A673 (cell line): Measurements from ENCODE around the gene ZNF740. TPM values are rescaled to one million over a fixed set of nuclear protein-coding genes. Genes with fewer than 3 reads are reported as not detected.

Experiments
- BruUV-seq: library from RNA; stranded (reverse); fragments of 400-500 nt; replicated peaks from 2 replicates; lab custom pipeline; 2021; lab: Mats Ljungman, UMichigan
- CTCF ChIA-PET: fragments of 300-600 bp; sonication (Branson Sonifier 250); formaldehyde crosslinking; loops from one replicate; lab custom pipeline; 2022; ENCODE audit warnings: antibody characterized with exemption; lab: Charles Lee
- POLR2A ChIA-PET: fragments of 300-600 bp; sonication (Branson Sonifier 250); formaldehyde crosslinking; loops from one replicate; lab custom pipeline; 2022; ENCODE audit warnings: antibody characterized with exemption; ENCODE audit not compliant: low non-redundant PET; lab: Charles Lee
- DNase-seq: peaks from one replicate; pipeline ENCODE4 v3.0.0-alpha.2; 2015; ENCODE audit warnings: low spot score
- H3K27ac ChIP-seq: fragments of 200-600 bp; sonication (generic); 2 replicates; pipeline ENCODE4 v1.5.1; 2016; ENCODE audit warnings: mixed run types, low read depth, mild to moderate bottlenecking, mixed read lengths, antibody characterized with exemption, low read length; ENCODE audit not compliant: poor library complexity, severe bottlenecking
- H3K27me3 ChIP-seq: fragments of 200-600 bp; sonication (generic); replicated peaks from 2 replicates; pipeline ENCODE4 v1.6.1; 2017; ENCODE audit warnings: mixed run types, low read depth, mild to moderate bottlenecking, mixed read lengths, antibody characterized with exemption, low read length; ENCODE audit not compliant: insufficient read depth, poor library complexity
- H3K36me3 ChIP-seq: fragments of 200-600 bp; sonication (generic); 2 replicates; pipeline ENCODE4 v1.6.1; 2016; ENCODE audit warnings: mixed run types, mild to moderate bottlenecking, mixed read lengths, antibody characterized with exemption, low read length; ENCODE audit not compliant: insufficient read depth, poor library complexity, severe bottlenecking
- H3K4me1 ChIP-seq: fragments of 200-600 bp; sonication (generic); 2 replicates; pipeline ENCODE4 v1.6.1; 2017; ENCODE audit warnings: mixed run types, mild to moderate bottlenecking, mixed read lengths, antibody characterized with exemption, low read length; ENCODE audit not compliant: insufficient read depth, poor library complexity, severe bottlenecking
- H3K4me3 ChIP-seq: fragments of 200-600 bp; sonication (generic); 2 replicates; pipeline ENCODE4 v1.5.1; 2016; ENCODE audit warnings: low read depth, mixed run types, mild to moderate bottlenecking, mixed read lengths, low read length; ENCODE audit not compliant: poor library complexity, severe bottlenecking
- H3K9me3 ChIP-seq: fragments of 200-600 bp; sonication (generic); 2 replicates; pipeline ENCODE4 v1.6.1; 2016; ENCODE audit warnings: mixed run types, low read depth, mild to moderate bottlenecking, mixed read lengths, antibody characterized with exemption, low read length; ENCODE audit not compliant: poor library complexity, severe bottlenecking
- CTCF ChIP-seq: fragments of 300-800, 200-600 bp; sonication (generic); conservative IDR thresholded peaks from 2 replicates; pipeline ENCODE4 v1.5.1; 2017; ENCODE audit warnings: low read depth, mild to moderate bottlenecking, antibody characterized with exemption, low read length, moderate library complexity, mixed read lengths
- EZH2 ChIP-seq: fragments of 200-600 bp; sonication (generic); IDR thresholded peaks from 2 replicates; pipeline ENCODE4 v1.6.1; 2017; ENCODE audit warnings: borderline replicate concordance, low read depth, mild to moderate bottlenecking, mixed read lengths, antibody characterized with exemption, low read length; ENCODE audit not compliant: poor library complexity, severe bottlenecking
- intact Hi-C: fragments of 100-400 bp; cut with micrococcal nuclease; formaldehyde crosslinking; loops from one replicate; pipeline ENCODE4 v1.10.0; 2022; ENCODE audit not compliant: unreplicated experiment
- total RNA-seq: library from RNA; stranded (reverse); gene quantifications from 2 replicates; pipeline ENCODE4 v1.2.3, GENCODE V29; 2021

Gene ZNF740
- total RNA-seq, 1 experiment from 2014 or later = 48.6 TPM

- peak overlapping the region; percentile 32 for H3K27ac ChIP-seq
- POLR2A ChIA-PET = interaction anchor here (0.5 kb wide), 1 partner anchor 204 kb away, joined by 3 read pairs; no protein-coding TSS in a partner anchor
- H3K4me3 ChIP-seq = peak overlapping the region; percentile 0
- peaks cover 42% of the 10 kb centered on the region for H3K4me1 ChIP-seq
- CTCF ChIA-PET = no interaction called here
- TF ChIP-seq CTCF (no peak), EZH2 (no peak)
- no peaks in the 10 kb centered on the region for H3K9me3 ChIP-seq
- BruUV-seq = no TSS peak
- no peak for DNase-seq
- intact Hi-C loops = no loop called here
- H3K36me3 ChIP-seq = peaks cover 3% of the 10 kb centered on the region
- H3K27me3 ChIP-seq = no peaks in the 10 kb centered on the region
These were observed 37.4 kb downstream of the ZNF740 start for GRCh38 chr12:53217931-53218307.

- CTCF ChIA-PET = no interaction called here
- peaks cover 50% of the 10 kb centered on the region for H3K4me1 ChIP-seq
- H3K27me3 ChIP-seq = no peaks in the 10 kb centered on the region
- no TSS peak for BruUV-seq
- H3K4me3 ChIP-seq = peak overlapping the region; percentile 64
- H3K27ac ChIP-seq = peak overlapping the region; percentile 32
- POLR2A ChIA-PET = interaction anchor here (0.5 kb wide), 1 partner anchor 204 kb away, joined by 3 read pairs; no protein-coding TSS in a partner anchor
- no peaks in the 10 kb centered on the region for H3K36me3 ChIP-seq
- H3K9me3 ChIP-seq = no peaks in the 10 kb centered on the region
- TF ChIP-seq EZH2 (no peak), CTCF (no peak)
- no peak for DNase-seq
- intact Hi-C loops = no loop called here
These were observed 38.2 kb downstream of the ZNF740 start for GRCh38 chr12:53218551-53219291.

GRCh38 chr12:53219292-53219955, 38.9 kb downstream of the ZNF740 start:
- H3K36me3 ChIP-seq = no peaks in the 10 kb centered on the region
- BruUV-seq = no TSS peak
- H3K27ac ChIP-seq = peak overlapping the region; percentile 49
- ChIA-PET CTCF (interaction anchor here (1.1 kb wide), 2 partner anchors 7 to 102 kb away, joined by 4 to 6 read pairs; partner anchors contain the start of gene AAAS), POLR2A (no interaction called here)
- peak; percentile 41 for DNase-seq
- TF ChIP-seq EZH2 = no peak
- no peak for TF ChIP-seq CTCF
- intact Hi-C loops = no loop called here
- no peaks in the 10 kb centered on the region for H3K9me3 ChIP-seq
- no peaks in the 10 kb centered on the region for H3K27me3 ChIP-seq
- peaks cover 57% of the 10 kb centered on the region for H3K4me1 ChIP-seq
- peak overlapping the region; percentile 64 for H3K4me3 ChIP-seq
